Osteoblast (primary cell): ENCODE measurements around the gene RNF168. TPM values are rescaled to one million over a fixed set of nuclear protein-coding genes. Genes with fewer than 3 reads are reported as not detected.
"Not testable (repeated sequence)": the region's sequence is repeated elsewhere in the genome, so short reads cannot be mapped to it uniquely, and the experiment has no call there.

Experiments used
- DNase-seq: peaks from one replicate; pipeline ENCODE4 v3.0.0; 2011; ENCODE audit warnings: low spot score, mixed read lengths; ENCODE audit not compliant: insufficient read length; ENCODE audit errors: missing footprints
- H2AFZ ChIP-seq: 2 replicates; pipeline ENCODE4 v1.6.0; 2011; ENCODE audit warnings: mild to moderate bottlenecking, low read length
- H3K27ac ChIP-seq: 2 replicates; pipeline ENCODE4 v1.5.1; 2011; ENCODE audit warnings: mild to moderate bottlenecking, low read depth, low read length, moderate library complexity
- H3K27me3 ChIP-seq: 2 replicates; pipeline ENCODE4 v1.6.0; 2012; ENCODE audit warnings: mild to moderate bottlenecking, control low read depth, inconsistent platforms, low read length, moderate library complexity; ENCODE audit not compliant: insufficient read depth
- H3K36me3 ChIP-seq: 2 replicates; pipeline ENCODE4 v1.5.1; 2011; ENCODE audit warnings: mild to moderate bottlenecking, low read length, control low read depth, moderate library complexity; ENCODE audit not compliant: insufficient read depth
- H3K4me1 ChIP-seq: 2 replicates; pipeline ENCODE4 v1.5.1; 2011; ENCODE audit warnings: mild to moderate bottlenecking, low read length, control low read depth, moderate library complexity; ENCODE audit not compliant: insufficient read depth
- H3K4me2 ChIP-seq: 2 replicates; pipeline ENCODE4 v1.6.0; 2011; ENCODE audit warnings: mild to moderate bottlenecking, low read length; ENCODE audit not compliant: insufficient read depth
- H3K4me3 ChIP-seq: fragments of 200-600 bp; sonication (generic); 3 replicates; pipeline ENCODE4 v1.5.1; 2012; ENCODE audit warnings: mild to moderate bottlenecking, low read length, inconsistent platforms; ENCODE audit not compliant: insufficient read depth
- H3K79me2 ChIP-seq: 2 replicates; pipeline ENCODE4 v1.6.0; 2012; ENCODE audit warnings: mild to moderate bottlenecking, low read length, control low read depth, inconsistent platforms; ENCODE audit not compliant: insufficient read depth
- H3K9me3 ChIP-seq: 2 replicates; pipeline ENCODE4 v1.5.1; 2011; ENCODE audit warnings: low read depth, low read length, control low read depth
- H4K20me1 ChIP-seq: 2 replicates; pipeline ENCODE4 v1.6.0; 2012; ENCODE audit warnings: mild to moderate bottlenecking, low read length, control low read depth; ENCODE audit not compliant: insufficient read depth
- CTCF ChIP-seq: IDR thresholded peaks from 2 replicates; pipeline ENCODE4 v1.5.1; 2011; ENCODE audit warnings: mild to moderate bottlenecking, low read depth, low read length, moderate library complexity; ENCODE audit errors: extremely low read depth
- total RNA-seq: library from RNA; depleted of rRNA; stranded (reverse); fragments of >200 nt; gene quantifications from 2 replicates; pipeline ENCODE4 v1.2.3, GENCODE V29; 2012

Gene RNF168
- total RNA-seq, 1 donor = 21.7 TPM

GRCh38 chr3:196432137-196432879 is 71.3 kb downstream of the RNF168 start, which contains the start of gene UBXN7:
UBXN7 (minus strand) TSS chr3:196432427; CDS start chr3:196432399, 28 bp downstream.
- Histone ChIP-seq H3K9me3 (no peaks in the 10 kb centered on the region), H4K20me1 (peaks cover 34% of the 10 kb centered on the region), H3K27me3 (no peaks in the 10 kb centered on the region), H3K4me2 (peak within 1 kb of the TSS; percentile 87), H3K4me3 (peak within 1 kb of the TSS; percentile 98), H3K27ac (peak within 1 kb of the TSS; percentile 76), H3K79me2 (peaks cover 48% of the 10 kb centered on the region), H2AFZ (peak within 1 kb of the TSS; percentile 97), H3K4me1 (peaks cover 10% of the 10 kb centered on the region), H3K36me3 (peaks cover 4% of the 10 kb centered on the region)
- peak; percentile 98 for DNase-seq
- no peak for TF ChIP-seq CTCF

- H3K36me3 ChIP-seq = peaks cover 8% of the 10 kb centered on the region
Observed at GRCh38 chr3:196431181-196432136, 72.1 kb downstream of the RNF168 start.

GRCh38 chr3:196428041-196428440 is 75.5 kb downstream of the RNF168 start:
- peak; percentile 42 for DNase-seq
- H4K20me1 ChIP-seq = peaks cover 56% of the 10 kb centered on the region
- H2AFZ ChIP-seq = no peak overlapping the region
- H3K9me3 ChIP-seq = no peaks in the 10 kb centered on the region
- no peak for TF ChIP-seq CTCF
- H3K36me3 ChIP-seq = peaks cover 8% of the 10 kb centered on the region
- H3K4me2 ChIP-seq = no peak overlapping the region
- H3K4me1 ChIP-seq = peaks cover 7% of the 10 kb centered on the region
- H3K79me2 ChIP-seq = peaks cover 88% of the 10 kb centered on the region
- no peak overlapping the region for H3K27ac ChIP-seq
- no peaks in the 10 kb centered on the region for H3K27me3 ChIP-seq
- H3K4me3 ChIP-seq = no peak overlapping the region

More at GRCh38 chr3:196431181-196432136, 72.1 kb downstream of the RNF168 start:
- Histone ChIP-seq H3K4me2 (peak overlapping the region; percentile 87), H4K20me1 (peaks cover 41% of the 10 kb centered on the region), H3K27ac (peak overlapping the region; percentile 76), H3K27me3 (no peaks in the 10 kb centered on the region), H3K79me2 (peaks cover 56% of the 10 kb centered on the region), H3K4me3 (peak overlapping the region; percentile 98), H3K9me3 (no peaks in the 10 kb centered on the region), H2AFZ (peak overlapping the region; percentile 91), H3K4me1 (peaks cover 10% of the 10 kb centered on the region)
- peak; percentile 86 for DNase-seq
- TF ChIP-seq CTCF = no peak

- DNase-seq, H3K27me3 ChIP-seq, H3K9me3 ChIP-seq, H3K4me1 ChIP-seq, H3K4me3 ChIP-seq, H3K4me2 ChIP-seq, H2AFZ ChIP-seq, H3K36me3 ChIP-seq, H3K27ac ChIP-seq: not testable (repeated sequence)
- peaks cover 68% of the 10 kb centered on the region for H4K20me1 ChIP-seq
- peaks cover 97% of the 10 kb centered on the region for H3K79me2 ChIP-seq
Observed at GRCh38 chr3:196424421-196424820, 79.1 kb downstream of the RNF168 start.
